ENCODE results near the gene ZC3H15. TPM values are rescaled to one million over a fixed set of nuclear protein-coding genes. Genes with fewer than 3 reads are reported as not detected.

ZC3H15 gene
- total and polyA plus RNA-seq, 2 experiments from 2014 or later, result 75.6 to 281 TPM

- Histone ChIP-seq H2AFZ (no peak overlapping the region), H3K27ac (ENCODE audit: low read depth) (no peak overlapping the region), H3K4me1 (ENCODE audit: insufficient read depth) (no peaks in the 10 kb centered on the region), H3F3A (replicated peaks; ENCODE audit: low read depth) (no peaks in the 10 kb centered on the region), H3K4me2 (no peak overlapping the region), H3K36me3 (ENCODE audit: insufficient read depth) (no peaks in the 10 kb centered on the region), H3K4me3 (no peak overlapping the region), H3K79me2 (replicated peaks; ENCODE audit: insufficient read depth) (no peaks in the 10 kb centered on the region), H3K27me3 (ENCODE audit: insufficient read depth) (no peaks in the 10 kb centered on the region), H3K9me2 (ENCODE audit: insufficient read depth) (no peaks in the 10 kb centered on the region), H4K20me1 (replicated peaks; ENCODE audit: insufficient read depth) (no peaks in the 10 kb centered on the region)
- no peak for ATAC-seq
- H3K9me3 Mint-ChIP-seq, result peaks cover 3% of the 10 kb centered on the region; the same call in 1 of the 3 replicates
- no peak for DNase-seq (ENCODE audit: low spot score)
- H3K36me3 Mint-ChIP-seq (ENCODE audit: low read depth), result no peaks in the 10 kb centered on the region
- TF ChIP-seq ZNF114 (CRISPR knock-in tag; IDR thresholded peaks at IDR 0.05), result no peak
- no peak for TF ChIP-seq STAT1 (IDR thresholded peaks at IDR 0.05; ENCODE audit: unreplicated experiment)
- TF ChIP-seq EZH2phosphoT487 (IDR thresholded peaks at IDR 0.05; ENCODE audit: unreplicated experiment), result no peak
- TF ChIP-seq ZNF462 (CRISPR knock-in tag; IDR thresholded peaks at IDR 0.05), result no peak
- no peak for TF ChIP-seq EZH2 (IDR thresholded peaks at IDR 0.05; ENCODE audit: low read depth, unreplicated experiment)
- TF ChIP-seq CREB1 (CRISPR knock-in tag; IDR thresholded peaks at IDR 0.05; ENCODE audit: low read depth), result no peak
- TF ChIP-seq REST (IDR thresholded peaks at IDR 0.05; ENCODE audit: unreplicated experiment), result no peak
- TF ChIP-seq POLR2AphosphoS5 (IDR thresholded peaks at IDR 0.05; ENCODE audit: low read depth), result no peak
- no peak for TF ChIP-seq JUNB (IDR thresholded peaks at IDR 0.05; ENCODE audit: unreplicated experiment)
- TF ChIP-seq CTCF (conservative IDR thresholded peaks at IDR 0.05; ENCODE audit: low read depth in 2 of 2), result no peak
- no peak for TF ChIP-seq ZNF331 (CRISPR knock-in tag; IDR thresholded peaks at IDR 0.05; ENCODE audit: low read depth)
- no peak for TF ChIP-seq NANOG (IDR thresholded peaks at IDR 0.05; ENCODE audit: borderline replicate concordance)
- TF ChIP-seq ETS1 (IDR thresholded peaks at IDR 0.05), result no peak
- H3K27me3 Mint-ChIP-seq (ENCODE audit: insufficient read depth, low read depth, poor library complexity), result no peaks in the 10 kb centered on the region
- H3K4me3 Mint-ChIP-seq, result no peak overlapping the region
- no peak overlapping the region for H3K27ac Mint-ChIP-seq
- H3K4me1 Mint-ChIP-seq, result no peaks in the 10 kb centered on the region
Measured at GRCh38 chr2:186533717-186534116, 47.7 kb downstream of the ZC3H15 start.

Data from GM23338 (cell line).